Cardiac muscle cell (in vitro differentiated cells and primary cell): ENCODE data around the gene NPC2. TPM values are rescaled to one million over a fixed set of nuclear protein-coding genes. Genes with fewer than 3 reads are reported as not detected.

Experiments used
- DNase-seq, 2 donors: peaks; one replicate each; pipeline versions ENCODE4 v3.0.0 to v3.0.0-alpha.2; 2010 to 2017; ENCODE audit warnings: low read depth in 1 of 2, low spot score in 1 of 2
- H3K27ac ChIP-seq: fragments of 200-600 bp; sonication (generic); 2 replicates; pipeline ENCODE4 v1.5.1; 2016
- H3K27me3 ChIP-seq: fragments of 200-600 bp; sonication (generic); 2 replicates; pipeline ENCODE4 v1.6.0; 2016; ENCODE audit warnings: control low read depth
- H3K36me3 ChIP-seq: fragments of 200-600 bp; sonication (generic); 2 replicates; pipeline ENCODE4 v1.5.1; 2016; ENCODE audit warnings: control low read depth
- H3K4me1 ChIP-seq: fragments of 200-600 bp; sonication (generic); 2 replicates; pipeline ENCODE4 v1.8.1; 2017; ENCODE audit warnings: low read depth, mild to moderate bottlenecking, mixed run types
- H3K4me3 ChIP-seq: fragments of 200-600 bp; sonication (generic); 2 replicates; pipeline ENCODE4 v1.5.1; 2016; ENCODE audit warnings: mild to moderate bottlenecking
- H3K9me3 ChIP-seq: fragments of 200-600 bp; sonication (generic); 2 replicates; pipeline ENCODE4 v1.5.1; 2017; ENCODE audit warnings: low read depth, mild to moderate bottlenecking, control low read depth
- CTCF ChIP-seq: IDR thresholded peaks from 2 replicates; pipeline ENCODE4 v1.5.1; 2012; ENCODE audit warnings: low read depth, mild to moderate bottlenecking, low read length
- polyA plus RNA-seq: library from polyadenylated mRNA; unstranded; fragments of >200 nt; fragmentation: Nextera tagmentation; extraction: Ambion mirVana; gene quantifications from 2 replicates; pipeline ENCODE4 v1.2.1, GENCODE V29; 2016
- total RNA-seq: library from RNA; depleted of rRNA; stranded (reverse); fragments of >200 nt; gene quantifications from 2 replicates; pipeline ENCODE4 v1.2.3, GENCODE V29; 2016

NPC2 gene
- total and polyA plus RNA-seq, 2 experiments from 2014 or later, result 243 to 310 TPM

GRCh38 chr14:74438351-74438915 is 54.7 kb downstream of the NPC2 start:
- peak overlapping the region; percentile 72 for H3K27ac ChIP-seq
- peak; percentile 21 to 53 for DNase-seq
- H3K9me3 ChIP-seq, result no peaks in the 10 kb centered on the region
- peaks cover 17% of the 10 kb centered on the region for H3K4me1 ChIP-seq
- TF ChIP-seq CTCF, result no peak
- H3K27me3 ChIP-seq, result no peaks in the 10 kb centered on the region
- no peak overlapping the region for H3K4me3 ChIP-seq
- no peaks in the 10 kb centered on the region for H3K36me3 ChIP-seq

- Histone ChIP-seq H3K27me3 (no peaks in the 10 kb centered on the region), H3K4me1 (peaks cover 17% of the 10 kb centered on the region), H3K27ac (peak overlapping the region; percentile 72), H3K9me3 (no peaks in the 10 kb centered on the region), H3K36me3 (no peaks in the 10 kb centered on the region), H3K4me3 (no peak overlapping the region)
- peak; percentile 13 to 72 for DNase-seq
- TF ChIP-seq CTCF, result no peak
Measured at GRCh38 chr14:74437496-74438053, 55.5 kb downstream of the NPC2 start.

- H3K4me3 ChIP-seq, result no peak overlapping the region
- no peaks in the 10 kb centered on the region for H3K36me3 ChIP-seq
- H3K9me3 ChIP-seq, result no peaks in the 10 kb centered on the region
- peaks cover 17% of the 10 kb centered on the region for H3K4me1 ChIP-seq
- H3K27me3 ChIP-seq, result no peaks in the 10 kb centered on the region
- H3K27ac ChIP-seq, result no peak overlapping the region
- DNase-seq, result no peak
- TF ChIP-seq CTCF, result no peak
Measured at GRCh38 chr14:74434294-74434693, 58.8 kb downstream of the NPC2 start.

- Histone ChIP-seq H3K27me3 (peaks cover 9% of the 10 kb centered on the region), H3K27ac (no peak overlapping the region)
- no peak for TF ChIP-seq CTCF
Measured at GRCh38 chr14:74429991-74430390, 63.1 kb downstream of the NPC2 start.

More at GRCh38 chr14:74429991-74430390, 63.1 kb downstream of the NPC2 start:
- Histone ChIP-seq H3K9me3 (no peaks in the 10 kb centered on the region), H3K36me3 (no peaks in the 10 kb centered on the region), H3K4me1 (no peaks in the 10 kb centered on the region), H3K4me3 (no peak overlapping the region)
- no peak for DNase-seq

Other genes starting within 250 kb of the NPC2 start
- 62.6 and 98.7 TPM in 2 replicates for gene ABCD4, start 190.4 kb downstream of the NPC2 start, total RNA-seq
- gene ABCD4, start 190.4 kb downstream of the NPC2 start, polyA plus RNA-seq, result 121 and 125 TPM in 2 replicates
- 0.39 and 2.7 TPM in 2 replicates for gene VRTN, start 144.8 kb downstream of the NPC2 start, total RNA-seq
- gene VRTN, start 144.8 kb downstream of the NPC2 start, polyA plus RNA-seq, result 1.3 and 3.0 TPM in 2 replicates
- 0.11 and 0.39 TPM in 2 replicates for gene SYNDIG1L, start 67.1 kb downstream of the NPC2 start, total RNA-seq
- gene SYNDIG1L, start 67.1 kb downstream of the NPC2 start, polyA plus RNA-seq, result 0.52 TPM in 1 of 2 replicates, not detected in the other
- gene ISCA2, start 460 bp upstream of the NPC2 start, total RNA-seq, result 26.5 and 39.8 TPM in 2 replicates
- gene ISCA2, start 460 bp upstream of the NPC2 start, polyA plus RNA-seq, result 141 and 153 TPM in 2 replicates
- 4.4 and 5.4 TPM in 2 replicates for gene LTBP2, start 118.9 kb upstream of the NPC2 start, total RNA-seq
- 1.5 and 2.0 TPM in 2 replicates for gene LTBP2, start 118.9 kb upstream of the NPC2 start, polyA plus RNA-seq
- 14.9 and 28.9 TPM in 2 replicates for gene AREL1, start 219.8 kb upstream of the NPC2 start, total RNA-seq
- gene AREL1, start 219.8 kb upstream of the NPC2 start, polyA plus RNA-seq, result 12.9 and 19.2 TPM in 2 replicates
- gene FCF1, start 219.8 kb upstream of the NPC2 start, total RNA-seq, result 21.9 and 23.9 TPM in 2 replicates
- 15.9 and 18.1 TPM in 2 replicates for gene FCF1, start 219.8 kb upstream of the NPC2 start, polyA plus RNA-seq